HG02870 (cell line): ENCODE measurements around the gene NME3.

Source experiments
- ATAC-seq: cut with Tn5 transposase; IDR thresholded peaks from one replicate; pipeline ENCODE4 v1.9.1; 2021; ENCODE audit warnings: mild to moderate bottlenecking, moderate library complexity; ENCODE audit not compliant: unreplicated experiment

The NME3 gene

DNA sequence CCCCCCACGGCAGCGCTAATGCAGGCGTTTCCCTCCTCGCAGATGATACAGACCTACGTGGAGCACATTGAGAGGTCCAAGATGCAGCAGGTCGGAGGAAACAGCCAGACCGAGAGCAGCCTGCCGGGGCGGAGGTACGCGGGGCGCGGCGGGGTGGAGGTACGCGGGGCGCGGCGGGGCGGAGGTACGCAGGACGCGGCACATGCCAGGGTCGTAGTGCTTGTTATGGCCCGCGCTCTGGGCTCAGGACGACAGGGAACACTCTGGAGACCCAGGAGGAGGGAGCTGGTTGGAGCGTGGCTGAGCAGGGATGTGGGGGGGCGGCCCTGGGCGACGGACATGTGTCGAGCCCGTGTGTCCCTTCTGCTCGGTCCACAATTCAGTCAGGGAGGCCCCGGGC is 41.9 kb downstream of the NME3 start:
- no peak for ATAC-seq

DNA sequence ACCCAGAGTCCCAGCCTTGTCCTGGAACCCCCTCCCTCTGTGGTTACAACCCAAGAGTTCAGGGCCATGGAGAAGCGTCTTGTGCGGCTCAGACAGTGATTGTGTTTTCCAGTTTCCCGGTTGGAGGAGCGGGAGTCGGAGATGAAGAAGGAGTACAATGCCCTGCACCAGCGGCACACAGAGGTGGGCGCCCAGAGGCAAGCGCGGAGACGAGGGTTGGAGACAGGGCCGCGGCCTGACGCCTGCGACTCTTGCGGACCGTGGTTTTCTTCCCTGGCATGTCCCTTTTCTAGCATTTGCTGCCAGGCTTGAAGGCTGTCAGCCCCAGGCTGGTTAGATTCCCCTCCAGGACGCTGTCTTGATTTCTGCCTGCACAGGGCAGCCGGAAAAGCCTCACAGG is 42.3 kb downstream of the NME3 start:
- ATAC-seq, result no peak

DNA sequence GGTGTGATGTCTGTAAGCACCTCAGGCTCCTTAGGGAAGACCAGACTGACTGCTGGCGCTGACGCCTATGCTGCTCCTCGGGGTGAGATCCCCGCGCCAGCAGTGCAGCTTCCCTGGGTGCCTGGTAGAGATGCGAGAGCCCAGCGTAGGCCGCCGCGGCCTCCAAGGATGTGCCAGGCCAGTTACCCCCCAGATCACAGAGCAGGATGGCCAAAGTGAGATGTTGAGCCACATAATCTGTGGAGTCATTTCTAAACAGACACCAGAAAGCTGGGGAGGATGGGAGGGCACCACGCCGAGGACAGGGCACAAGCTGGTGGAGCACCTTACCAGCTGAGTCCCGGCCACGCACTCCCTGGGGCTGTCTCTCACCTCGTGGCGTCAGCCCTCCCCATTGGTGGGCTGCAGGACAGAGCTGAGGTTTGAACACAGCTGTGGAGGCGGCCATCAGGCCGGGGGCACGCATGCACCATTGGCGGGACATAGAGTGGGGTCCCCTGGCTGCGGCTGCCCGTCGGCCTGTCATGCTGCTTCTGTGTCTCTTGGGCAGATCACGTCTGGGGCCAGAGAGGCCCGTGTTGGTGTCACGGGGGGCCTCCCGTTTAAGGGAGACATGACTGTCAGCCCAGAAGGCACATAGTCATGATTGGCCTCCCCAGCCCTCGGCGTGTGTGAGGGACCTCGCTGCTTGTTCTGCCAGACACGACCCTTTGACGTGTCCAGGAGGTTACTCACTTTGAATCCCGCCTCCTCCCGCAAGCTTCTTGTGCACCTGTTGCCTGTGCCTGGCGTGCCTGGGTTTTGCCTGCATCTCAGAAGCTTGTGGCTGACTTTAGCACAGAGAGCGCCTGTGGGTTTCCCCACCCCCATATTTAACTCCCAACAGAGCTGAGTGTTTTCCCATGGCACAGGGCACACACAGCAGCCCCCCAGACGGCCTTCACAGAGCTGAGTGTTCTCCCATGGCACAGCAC is 43.4 kb downstream of the NME3 start:
- no peak for ATAC-seq

DNA sequence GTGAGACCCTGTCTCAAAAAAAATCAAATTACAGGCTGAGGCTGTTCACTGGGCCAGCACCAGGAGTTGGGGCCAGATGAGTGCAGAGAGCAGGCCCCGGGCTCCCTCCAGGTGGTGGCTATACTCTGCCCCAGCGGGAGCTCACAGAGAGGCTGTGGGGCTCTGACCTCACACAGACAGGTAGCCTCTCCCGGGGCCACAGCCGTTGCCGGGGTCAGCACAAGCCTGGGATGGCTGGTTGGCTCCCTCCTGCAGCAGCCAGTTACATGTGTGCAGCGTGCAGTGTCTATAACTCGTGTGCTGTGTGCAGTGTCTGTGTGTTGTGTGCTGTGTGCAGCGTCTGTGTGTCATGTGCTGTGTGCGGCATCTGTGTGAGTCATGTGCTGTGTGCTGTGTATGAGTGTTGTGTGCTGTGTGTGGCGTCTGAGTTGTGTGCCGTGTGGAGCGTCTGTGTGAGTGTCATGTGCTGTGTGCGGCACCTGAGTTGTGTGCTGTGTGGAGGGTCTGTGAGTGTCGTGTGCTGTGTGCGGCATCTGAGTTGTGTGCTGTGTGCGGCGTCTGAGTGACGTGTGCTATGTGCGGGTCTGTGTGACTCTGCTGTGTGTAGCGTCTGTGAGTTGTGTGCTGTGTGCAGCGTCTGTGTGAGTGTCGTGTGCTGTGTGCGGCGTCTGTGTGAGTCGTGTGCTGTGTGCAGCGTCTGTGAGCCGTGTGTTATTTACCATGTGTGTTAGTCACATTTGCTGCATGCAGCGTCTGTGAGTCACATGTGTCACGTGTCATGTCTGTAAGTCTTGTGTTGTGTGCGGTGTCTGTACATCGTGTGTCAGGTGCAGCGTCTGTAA is 44.5 kb downstream of the NME3 start:
- ATAC-seq, result no peak

DNA sequence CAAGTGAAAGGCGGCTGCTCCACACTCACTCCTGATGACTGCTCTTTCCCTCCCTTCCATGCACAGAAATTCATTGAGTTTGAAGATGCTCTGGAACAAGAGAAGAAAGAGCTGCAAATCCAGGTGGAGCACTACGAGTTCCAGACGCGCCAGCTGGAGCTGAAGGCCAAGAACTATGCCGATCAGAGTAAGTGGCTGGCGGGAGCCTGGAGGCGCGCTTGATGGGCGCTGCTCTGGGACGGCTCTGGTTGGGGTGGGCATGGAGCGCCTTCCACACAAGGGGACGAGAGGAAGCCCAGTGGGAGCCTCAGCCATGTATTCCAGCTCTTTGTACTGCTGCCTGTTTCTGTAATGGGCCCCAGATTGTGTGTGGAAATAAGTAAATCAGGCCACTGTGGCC is 46.9 kb downstream of the NME3 start:
- no peak for ATAC-seq

DNA sequence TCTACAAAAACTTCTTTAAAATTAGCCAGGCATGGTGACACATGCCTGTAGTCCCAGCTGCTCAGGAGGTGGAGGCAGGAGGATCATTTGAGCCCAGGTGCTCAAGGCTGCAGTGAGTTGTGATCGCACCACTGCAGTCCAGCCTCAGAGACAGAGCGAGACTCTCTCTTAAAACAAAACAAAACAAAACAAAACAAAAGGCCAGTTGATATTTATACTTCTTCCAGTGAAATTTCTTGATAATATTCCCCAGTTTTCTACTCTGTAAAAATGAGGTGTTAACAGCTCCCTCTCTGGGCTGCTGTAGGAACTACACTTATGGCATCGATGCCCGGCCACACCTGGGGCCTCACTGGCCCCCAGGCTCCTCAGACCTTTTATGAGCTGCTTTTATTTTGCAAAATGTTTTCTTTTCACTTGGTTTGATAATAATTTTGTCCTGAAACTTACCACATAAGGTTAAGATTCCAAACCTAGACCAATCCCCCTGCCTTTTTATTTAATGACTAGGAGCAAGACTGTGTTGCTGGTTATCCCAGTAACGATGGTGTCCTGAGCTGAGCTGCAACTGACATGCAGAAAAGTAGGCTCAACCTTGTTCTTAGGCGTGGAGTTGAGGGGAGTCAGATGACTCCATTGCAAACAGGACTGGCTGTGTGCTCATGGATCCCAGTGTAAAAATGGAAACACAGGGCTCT is 47.7 kb downstream of the NME3 start:
- ATAC-seq, result no peak

DNA sequence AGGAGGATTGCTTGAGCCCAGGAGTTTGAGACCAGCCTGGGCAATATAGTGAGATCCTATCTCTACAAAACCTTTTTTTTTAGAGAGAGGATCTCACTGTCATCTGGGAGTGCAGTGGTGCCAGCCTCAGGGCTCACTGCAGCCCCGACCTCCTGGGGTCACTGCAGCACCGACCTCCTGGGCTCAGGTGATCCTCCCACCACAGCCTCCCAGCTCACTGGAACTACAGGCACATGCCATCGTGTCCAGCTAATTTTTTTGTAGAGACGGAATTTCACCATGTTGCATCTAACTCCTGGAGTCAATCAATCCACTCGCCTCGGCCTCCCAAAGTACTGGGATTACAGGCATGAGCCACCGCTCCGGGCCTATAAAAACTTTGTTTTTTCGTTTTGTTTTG is 50.0 kb downstream of the NME3 start:
- no peak for ATAC-seq
